ENCODE data around the gene PCDHGA1.
A peak's percentile ranks its signal among the peaks of the same experiment; 100 is the strongest.

The PCDHGA1 gene

GRCh38 chr5:141493500-141494422 lies 163.4 kb downstream of the PCDHGA1 start:
- DNase-seq = no peak

DNA sequence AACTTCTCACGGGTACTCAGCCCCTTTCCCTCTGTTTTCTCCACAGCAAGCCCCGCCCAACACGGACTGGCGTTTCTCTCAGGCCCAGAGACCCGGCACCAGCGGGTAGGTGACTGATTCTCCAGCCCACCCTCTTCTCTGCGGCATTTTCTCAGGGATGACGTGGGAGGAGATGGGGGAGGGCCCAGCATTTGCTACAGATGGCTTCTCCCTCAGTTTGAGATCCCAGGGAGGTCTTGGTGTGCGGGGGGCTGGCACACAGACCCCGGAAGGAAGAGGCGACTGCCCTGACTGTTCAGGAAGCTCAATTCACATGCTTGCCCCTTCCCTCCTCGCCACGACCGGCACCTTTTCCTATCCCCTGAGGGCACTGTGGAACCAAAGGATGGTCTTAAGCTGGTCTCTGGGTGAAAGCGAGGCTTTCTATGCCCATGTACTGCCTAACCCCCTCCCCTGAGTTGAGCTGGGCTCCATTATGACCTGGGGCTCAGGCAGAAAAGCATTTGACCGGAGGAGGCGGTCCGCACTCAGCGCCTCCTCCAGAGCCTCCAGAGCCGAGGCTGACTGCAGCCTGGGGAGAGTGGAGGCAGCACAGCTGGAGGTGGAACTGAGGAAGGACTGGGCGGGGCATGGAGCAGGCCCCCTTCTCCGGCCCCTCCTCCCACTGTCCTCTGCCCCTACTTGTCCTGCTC lies 164.6 kb downstream of the PCDHGA1 start:
- DNase-seq = no peak

GRCh38 chr5:141495453-141495811 lies 165.1 kb downstream of the PCDHGA1 start:
- DNase-seq = no peak

GRCh38 chr5:141496038-141496437 lies 165.7 kb downstream of the PCDHGA1 start:
- no peak for DNase-seq

DNA sequence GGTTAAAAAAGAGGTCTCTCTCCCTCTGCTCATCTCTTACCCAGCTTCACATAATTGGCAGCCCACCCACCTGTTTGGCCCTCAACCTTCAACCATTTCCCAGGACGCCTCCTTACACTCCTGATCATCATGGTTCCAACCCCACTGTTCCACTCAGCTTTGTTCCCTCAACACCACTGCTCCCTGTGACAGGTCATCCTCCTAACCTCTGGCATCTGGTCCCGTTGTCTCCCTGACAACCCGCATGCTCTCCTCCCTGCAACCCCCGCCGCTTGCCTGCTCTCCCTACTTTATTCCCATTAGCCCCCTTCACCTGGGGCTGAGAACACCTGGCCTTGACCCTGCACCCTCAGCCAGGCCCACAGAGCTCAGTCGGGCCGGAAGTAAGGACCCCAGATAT lies 171.4 kb downstream of the PCDHGA1 start:
- no peak for DNase-seq

DNA sequence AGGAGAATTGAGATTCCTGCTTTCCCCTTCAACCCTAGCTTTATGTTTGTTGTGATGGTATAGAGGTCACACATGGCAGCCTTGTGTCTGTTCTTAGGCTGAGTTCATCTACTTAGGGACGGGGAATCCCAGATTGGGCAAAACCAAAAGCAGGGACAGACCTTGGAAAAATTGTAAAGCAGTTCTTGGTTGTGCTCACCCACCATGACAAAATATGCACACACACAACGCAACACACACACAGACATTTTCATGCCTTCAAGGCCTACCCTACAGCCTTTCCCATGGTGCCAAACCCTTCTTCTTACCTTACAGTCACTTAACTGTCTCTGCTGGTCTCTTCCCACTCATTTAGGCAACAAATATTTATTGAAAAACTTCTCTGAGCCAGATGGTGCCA lies 173.4 kb downstream of the PCDHGA1 start:
- DNase-seq = no peak

GRCh38 chr5:141504216-141504615 lies 173.9 kb downstream of the PCDHGA1 start:
- DNase-seq = no peak

GRCh38 chr5:141506381-141507155 lies 176.3 kb downstream of the PCDHGA1 start:
- no peak for DNase-seq

DNA sequence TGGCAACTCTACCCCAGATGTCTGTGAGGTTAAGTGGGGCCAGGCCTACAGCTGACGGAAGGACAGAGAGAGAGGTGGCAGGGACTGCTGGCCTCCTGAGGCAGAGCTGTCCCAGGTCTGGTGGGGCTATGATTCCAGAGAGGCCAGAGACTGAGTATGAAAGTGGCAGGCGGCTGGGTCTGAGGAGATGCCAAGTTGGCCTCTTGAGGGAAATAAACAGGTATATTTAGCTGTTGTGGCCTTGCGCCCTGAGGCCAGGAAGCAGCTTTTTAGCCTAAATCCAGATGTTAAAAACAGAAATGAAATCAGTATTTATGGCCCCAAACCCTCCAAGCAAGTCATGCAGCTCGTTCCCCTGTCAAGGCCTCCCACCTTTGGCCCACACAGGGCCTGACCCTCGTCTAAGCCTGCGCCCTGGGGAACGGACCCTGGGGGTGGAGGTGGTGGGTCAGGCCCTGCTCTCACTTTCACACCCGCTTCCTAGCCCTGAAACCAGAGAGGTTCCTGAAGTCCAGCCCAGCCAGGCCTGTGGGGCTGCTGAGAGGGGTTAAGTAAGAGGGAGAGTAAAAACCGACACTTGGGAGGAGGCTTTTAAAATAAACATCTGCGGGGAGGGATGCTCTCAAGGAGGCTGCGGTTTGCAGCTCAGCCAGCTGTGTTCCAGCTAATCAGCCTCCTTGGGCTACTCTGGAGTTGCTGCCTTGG lies 177.2 kb downstream of the PCDHGA1 start:
- DNase-seq = peak; percentile 25

DNA sequence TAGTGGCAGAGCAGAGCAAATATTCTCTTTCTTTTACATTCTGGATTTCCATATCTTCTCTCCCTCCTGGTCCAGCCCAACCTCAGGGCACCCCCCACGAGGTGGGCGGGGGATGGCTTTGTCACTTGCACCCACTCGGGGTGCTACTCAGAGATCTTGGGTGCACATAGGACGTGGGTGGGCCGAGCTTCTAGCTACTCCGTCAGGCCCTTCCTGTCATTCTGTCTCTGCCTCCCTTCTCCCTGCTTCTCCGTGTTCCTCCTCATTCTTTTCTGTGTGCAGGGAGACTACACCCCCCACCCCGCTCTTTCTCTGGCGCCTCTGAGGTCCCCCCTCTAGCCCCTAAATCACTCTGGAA lies 178.1 kb downstream of the PCDHGA1 start:
- no peak for DNase-seq

GRCh38 chr5:141508798-141509611 lies 178.7 kb downstream of the PCDHGA1 start:
- DNase-seq = peak; percentile 74

DNA sequence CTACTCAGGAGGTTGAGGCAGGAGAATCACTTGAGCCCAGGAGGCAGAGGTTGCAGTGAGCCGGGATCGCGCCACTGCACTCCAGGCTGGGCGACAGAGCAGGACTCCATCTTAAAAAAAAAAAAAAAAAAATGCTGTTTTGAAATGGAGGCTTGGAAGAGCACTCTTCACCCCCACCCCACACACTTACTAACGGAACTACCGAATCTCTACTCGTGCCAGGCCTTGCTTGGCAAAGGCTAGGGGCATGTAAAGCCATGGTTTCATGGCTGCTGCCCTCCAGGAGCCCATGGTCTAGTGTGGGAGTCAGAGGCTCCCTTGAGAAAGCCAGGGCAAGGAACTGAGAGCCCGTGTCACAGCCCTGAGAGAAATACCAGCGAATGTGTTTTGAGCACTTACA lies 179.8 kb downstream of the PCDHGA1 start:
- DNase-seq = no peak

GRCh38 chr5:141510850-141511601 lies 180.7 kb downstream of the PCDHGA1 start:
- DNase-seq = no peak

GRCh38 chr5:141511771-141512325 lies 181.5 kb downstream of the PCDHGA1 start:
- no peak for DNase-seq

DNA sequence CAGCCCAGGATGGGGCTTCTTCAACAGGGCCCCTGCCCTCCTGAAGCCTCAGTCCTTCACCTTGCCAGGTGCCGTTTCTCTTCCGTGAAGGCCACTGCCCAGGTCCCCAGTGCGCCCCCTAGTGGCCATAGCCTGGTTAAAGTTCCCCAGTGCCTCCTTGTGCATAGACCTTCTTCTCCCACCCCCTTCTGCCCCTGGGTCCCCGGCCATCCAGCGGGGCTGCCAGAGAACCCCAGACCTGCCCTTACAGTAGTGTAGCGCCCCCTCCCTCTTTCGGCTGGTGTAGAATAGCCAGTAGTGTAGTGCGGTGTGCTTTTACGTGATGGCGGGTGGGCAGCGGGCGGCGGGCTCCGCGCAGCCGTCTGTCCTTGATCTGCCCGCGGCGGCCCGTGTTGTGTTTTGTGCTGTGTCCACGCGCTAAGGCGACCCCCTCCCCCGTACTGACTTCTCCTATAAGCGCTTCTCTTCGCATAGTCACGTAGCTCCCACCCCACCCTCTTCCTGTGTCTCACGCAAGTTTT lies 182.1 kb downstream of the PCDHGA1 start:
- no peak for DNase-seq

DNA sequence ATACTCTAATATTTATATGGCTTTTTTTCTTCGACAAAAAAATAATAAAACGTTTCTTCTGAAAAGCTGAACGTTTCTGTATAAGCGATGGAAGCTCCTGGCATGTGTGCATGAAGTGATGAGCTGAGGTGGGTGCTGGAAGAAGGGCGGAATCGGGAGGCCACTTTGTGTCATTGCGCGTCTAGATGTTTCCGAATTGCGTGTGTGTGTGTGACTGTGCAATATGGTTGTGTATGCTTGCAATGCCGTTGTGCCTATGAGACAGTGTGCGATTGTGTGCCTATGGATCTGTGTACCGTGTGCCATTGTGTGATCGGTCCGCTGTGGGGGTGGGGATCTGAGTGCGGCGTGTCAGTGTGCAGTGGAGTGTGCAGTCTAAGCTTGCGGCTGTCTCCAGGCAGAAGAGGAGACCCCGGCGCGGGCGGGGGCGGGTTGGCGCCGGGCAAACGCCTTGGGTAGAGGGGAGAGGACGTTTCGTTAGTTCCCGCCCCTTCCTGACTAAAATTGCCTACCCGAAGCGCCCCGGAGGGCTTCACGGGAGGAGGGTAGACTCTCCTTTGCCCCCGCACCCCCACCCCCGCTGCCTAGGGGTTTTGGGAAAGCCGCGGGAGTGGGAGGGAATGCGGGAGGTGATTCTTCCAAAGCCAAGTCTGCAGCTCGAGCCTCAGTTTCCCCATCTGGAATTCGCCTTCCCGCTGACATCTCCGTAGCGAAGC lies 182.8 kb downstream of the PCDHGA1 start:
- no peak for DNase-seq

- DNase-seq = peak; percentile 71
Measured at GRCh38 chr5:141513627-141514329, 183.5 kb downstream of the PCDHGA1 start.

DNA sequence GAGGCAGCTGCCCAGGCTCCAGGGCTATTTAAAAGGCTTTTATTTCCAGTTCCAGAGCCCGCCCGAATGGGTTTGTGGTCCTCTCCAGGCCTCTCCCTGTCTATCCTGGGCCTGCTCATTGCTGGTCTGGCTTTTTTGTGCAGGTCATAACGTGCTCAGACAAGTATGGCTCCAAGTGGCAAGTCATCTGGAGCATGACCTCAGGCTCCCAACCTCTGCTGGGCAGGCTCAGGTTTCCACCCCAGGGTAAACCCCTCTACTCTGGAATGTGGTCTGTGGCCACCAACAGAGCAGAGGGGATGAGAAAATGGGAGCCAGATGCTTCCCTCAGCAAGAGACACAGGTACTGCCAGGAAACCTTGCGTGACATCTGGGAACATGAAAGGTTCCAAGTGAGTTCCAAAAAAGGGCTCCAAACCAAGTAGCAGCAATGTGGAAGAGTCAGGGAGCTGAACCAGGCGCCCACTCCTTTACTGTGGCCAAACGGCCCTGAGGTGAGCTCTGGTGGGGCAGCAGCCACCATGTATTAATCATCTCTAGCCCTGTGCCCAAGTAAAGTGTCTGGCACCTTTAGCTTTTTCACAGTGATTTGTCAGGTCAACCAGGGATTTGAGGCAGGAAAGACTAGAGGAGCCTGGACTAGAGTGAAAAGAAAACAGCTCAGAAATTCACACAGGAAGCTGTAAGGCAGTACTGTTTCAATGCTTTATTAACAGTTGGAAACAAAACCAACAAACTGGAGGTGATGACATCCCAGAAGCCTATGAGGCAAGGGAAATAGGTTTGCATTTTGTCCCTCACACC lies 184.2 kb downstream of the PCDHGA1 start:
- DNase-seq = peak; percentile 44
